H1 (cell line): Measurements from ENCODE around the gene ACER3. TPM values are rescaled to one million over a fixed set of nuclear protein-coding genes. Genes with fewer than 3 reads are reported as not detected.

ENCODE experiments used
- CTCF ChIA-PET: fragments of 300-600 bp; sonication (Branson Sonifier 250); formaldehyde crosslinking; loops from one replicate; lab custom pipeline; 2021; ENCODE audit not compliant: partially characterized antibody; lab: Charles Lee
- POLR2A ChIA-PET: fragments of 300-600 bp; sonication (Branson Sonifier 250); formaldehyde crosslinking; loops from one replicate; lab custom pipeline; 2021; ENCODE audit warnings: inconsistent platforms; ENCODE audit not compliant: partially characterized antibody; lab: Charles Lee
- DNase-seq, 2 experiments: peaks; one replicate each; pipeline versions ENCODE4 v3.0.0 to v3.0.0-alpha.2; 2010 to 2022; ENCODE audit warnings: low spot score in 2 of 2, low read depth in 1 of 2, mixed read lengths in 1 of 2
- FAIRE-seq: peaks from 2 replicates; lab custom pipeline; 2011; peaks lifted over from hg19 to GRCh38; lab: Jason Lieb, UNC
- H2AFZ ChIP-seq: 2 replicates; pipeline ENCODE4 v1.8.1; 2012; ENCODE audit warnings: low read length, inconsistent platforms
- H2AK5ac ChIP-seq: 2 replicates; pipeline ENCODE4 v1.6.1; 2013; ENCODE audit warnings: low read depth, low read length
- H2BK120ac ChIP-seq: replicated peaks from 2 replicates; pipeline ENCODE3; 2013; ENCODE audit warnings: low read depth, low read length, inconsistent platforms
- H2BK12ac ChIP-seq: 2 replicates; pipeline ENCODE4 v1.6.1; 2013; ENCODE audit warnings: low read depth, low read length
- H2BK15ac ChIP-seq: 2 replicates; pipeline ENCODE4 v1.6.1; 2013; ENCODE audit warnings: low read length
- H2BK20ac ChIP-seq: 2 replicates; pipeline ENCODE4 v1.6.1; 2013; ENCODE audit warnings: low read length
- H2BK5ac ChIP-seq: 2 replicates; pipeline ENCODE4 v1.6.1; 2013; ENCODE audit warnings: low read depth, low read length
- H3K14ac ChIP-seq: 2 replicates; pipeline ENCODE4 v1.6.1; 2013; ENCODE audit warnings: inconsistent platforms; ENCODE audit not compliant: insufficient read length
- H3K18ac ChIP-seq: 2 replicates; pipeline ENCODE4 v1.6.1; 2013; ENCODE audit warnings: low read length; ENCODE audit errors: extremely low read depth
- H3K23ac ChIP-seq: 2 replicates; pipeline ENCODE4 v1.6.1; 2013; ENCODE audit warnings: inconsistent platforms; ENCODE audit not compliant: insufficient read length
- H3K23me2 ChIP-seq: 2 replicates; pipeline ENCODE4 v1.6.1; 2013; ENCODE audit warnings: low read depth, low read length
- H3K27ac ChIP-seq: 2 replicates; pipeline ENCODE4 v1.6.1; 2011; ENCODE audit warnings: low read depth, low read length, inconsistent platforms
- H3K27me3 ChIP-seq, 4 experiments: replicated peaks in 1 of 4; 1 replicate in 1 of 4; 2 replicates in 3 of 4; pipeline versions ENCODE4 v1.6.1 to v1.8.1; 2011 to 2013; ENCODE audit warnings: low read length in 3 of 4, mild to moderate bottlenecking in 3 of 4, inconsistent platforms in 2 of 4, mixed read lengths in 2 of 4, moderate library complexity in 1 of 4; ENCODE audit not compliant: control insufficient read depth in 3 of 4, insufficient read depth in 3 of 4; ENCODE audit errors: extremely low read depth in 1 of 4
- H3K36me3 ChIP-seq, 4 experiments: 2 replicates each; pipeline versions ENCODE4 v1.6.1 to v1.8.1; 2011 to 2013; ENCODE audit warnings: mild to moderate bottlenecking in 4 of 4, low read length in 3 of 4, moderate library complexity in 2 of 4, control low read depth in 1 of 4, inconsistent platforms in 1 of 4; ENCODE audit not compliant: insufficient read depth in 4 of 4, control insufficient read depth in 2 of 4
- H3K4ac ChIP-seq: replicated peaks from 2 replicates; pipeline ENCODE3; 2013; ENCODE audit warnings: low read length, low read depth, mixed read lengths, inconsistent platforms; ENCODE audit not compliant: insufficient read length
- H3K4me1 ChIP-seq, 4 experiments: replicated peaks in 1 of 4; 1 replicate in 1 of 4; 2 replicates in 3 of 4; pipeline versions ENCODE4 v1.6.1 to v1.8.1; 2011 to 2013; ENCODE audit warnings: low read length in 3 of 4, inconsistent platforms in 2 of 4, mixed read lengths in 1 of 4; ENCODE audit not compliant: insufficient read depth in 4 of 4, control insufficient read depth in 3 of 4
- H3K4me2 ChIP-seq, 2 experiments: 2 replicates each; pipeline versions ENCODE4 v1.6.1 to v1.8.1; 2011 to 2013; ENCODE audit warnings: low read depth in 2 of 2, low read length in 2 of 2, control low read depth in 1 of 2, inconsistent platforms in 1 of 2, mild to moderate bottlenecking in 1 of 2; ENCODE audit not compliant: insufficient read depth in 1 of 2
- H3K4me3 ChIP-seq, 4 experiments: fragments of 200-600, 300-600 bp in 1 of 4; sonication (generic), shearing (Covaris generic), sonication (Bioruptor Twin) in 1 of 4; 2 replicates each; pipeline versions ENCODE4 v1.5.1 to v1.8.1; 2011 to 2016; ENCODE audit warnings: low read length in 4 of 4, low read depth in 3 of 4, control low read depth in 2 of 4, inconsistent platforms in 2 of 4, mild to moderate bottlenecking in 2 of 4, mixed read lengths in 1 of 4, moderate library complexity in 1 of 4; ENCODE audit not compliant: insufficient read depth in 2 of 4; ENCODE audit errors: extremely low read depth in 1 of 4
- H3K56ac ChIP-seq: replicated peaks from 2 replicates; pipeline ENCODE3; 2013; ENCODE audit warnings: low read depth, mild to moderate bottlenecking, mixed read lengths, low read length, inconsistent platforms; ENCODE audit not compliant: insufficient read length
- H3K79me1 ChIP-seq: 2 replicates; pipeline ENCODE4 v1.6.1; 2013; ENCODE audit warnings: low read depth, low read length, control low read depth
- H3K79me2 ChIP-seq, 2 experiments: 2 replicates each; pipeline versions ENCODE4 v1.6.1 to v1.8.1; 2012 to 2013; ENCODE audit warnings: low read length in 2 of 2, mild to moderate bottlenecking in 2 of 2, inconsistent platforms in 1 of 2; ENCODE audit not compliant: insufficient read depth in 2 of 2, control insufficient read depth in 1 of 2
- H3K9ac ChIP-seq, 4 experiments: replicated peaks in 1 of 4; 1 replicate in 1 of 4; 2 replicates in 3 of 4; pipeline versions ENCODE4 v1.6.1 to v1.8.1; 2011 to 2013; ENCODE audit warnings: low read depth in 3 of 4, low read length in 3 of 4, control low read depth in 2 of 4, mild to moderate bottlenecking in 2 of 4, moderate library complexity in 2 of 4, inconsistent platforms in 1 of 4; ENCODE audit errors: extremely low read depth in 1 of 4
- H3K9me3 ChIP-seq, 2 experiments: 2 replicates each; pipeline versions ENCODE4 v1.6.1 to v1.8.1; 2012 to 2013; ENCODE audit warnings: mild to moderate bottlenecking in 2 of 2, moderate library complexity in 2 of 2, control low read depth in 1 of 2, inconsistent platforms in 1 of 2, low read depth in 1 of 2, low read length in 1 of 2, mixed read lengths in 1 of 2; ENCODE audit not compliant: insufficient read depth in 2 of 2
- H4K20me1 ChIP-seq, 2 experiments: replicated peaks in 1 of 2; 2 replicates each; pipeline versions ENCODE3 to v1.8.1; 2011 to 2013; ENCODE audit warnings: inconsistent platforms in 2 of 2, low read length in 2 of 2, mild to moderate bottlenecking in 1 of 2; ENCODE audit not compliant: insufficient read depth in 2 of 2, control insufficient read depth in 1 of 2
- H4K5ac ChIP-seq: 2 replicates; pipeline ENCODE4 v1.6.1; 2013; ENCODE audit warnings: low read length, low read depth, mixed read lengths, inconsistent platforms; ENCODE audit not compliant: insufficient read length
- H4K8ac ChIP-seq: 2 replicates; pipeline ENCODE4 v1.8.0; 2013; ENCODE audit warnings: mild to moderate bottlenecking, moderate library complexity, low read length, inconsistent platforms; ENCODE audit not compliant: insufficient read depth; ENCODE audit errors: extremely low read depth
- H4K91ac ChIP-seq: replicated peaks from 2 replicates; pipeline ENCODE3; 2013; ENCODE audit warnings: low read length, mixed read lengths, inconsistent platforms; ENCODE audit not compliant: insufficient read length
- BCL11A ChIP-seq, 2 experiments: IDR thresholded peaks; one replicate each; pipeline ENCODE4 v1.6.1; 2011; ENCODE audit warnings: low read depth in 2 of 2, low read length in 2 of 2, mild to moderate bottlenecking in 2 of 2
- CBX5 ChIP-seq: fragments of 300-800, 300-1000 bp; sonication (generic); IDR thresholded peaks from 2 replicates; pipeline ENCODE4 v1.7.1; 2016; ENCODE audit warnings: antibody characterized with exemption, low read length, low read depth
- EP300 ChIP-seq, 2 experiments: IDR thresholded peaks; 1 replicate in 1 of 2; 2 replicates in 1 of 2; pipeline ENCODE4 v1.6.1; 2011 to 2012; ENCODE audit warnings: low read depth in 2 of 2, low read length in 2 of 2, mild to moderate bottlenecking in 2 of 2, borderline replicate concordance in 1 of 2, inconsistent platforms in 1 of 2, moderate library complexity in 1 of 2
- EZH2 ChIP-seq: fragments of 200-600 bp; sonication (generic); IDR thresholded peaks from 2 replicates; pipeline ENCODE4 v1.7.1; 2012; ENCODE audit warnings: low read depth, mild to moderate bottlenecking, moderate library complexity, low read length, inconsistent platforms; ENCODE audit not compliant: severe bottlenecking
- GABPA ChIP-seq: IDR thresholded peaks from 2 replicates; pipeline ENCODE4 v1.6.1; 2011; ENCODE audit warnings: mild to moderate bottlenecking, low read length, moderate library complexity, borderline replicate concordance; ENCODE audit not compliant: insufficient read depth
- KDM4A ChIP-seq: IDR thresholded peaks from one replicate; pipeline ENCODE4 v1.7.1; 2012; ENCODE audit warnings: low read depth, mild to moderate bottlenecking, moderate library complexity, low read length, inconsistent platforms; ENCODE audit not compliant: severe bottlenecking
- MAFK ChIP-seq: IDR thresholded peaks from 2 replicates; pipeline ENCODE4 v1.6.1; 2012; ENCODE audit warnings: low read depth, mild to moderate bottlenecking, improper control_type of control experiment, low read length
- RAD21 ChIP-seq, 2 experiments: IDR thresholded peaks in 1 of 2; conservative IDR thresholded peaks in 1 of 2; 2 replicates each; pipeline ENCODE4 v1.6.1; 2011; ENCODE audit warnings: low read depth in 2 of 2, low read length in 2 of 2, improper control_type of control experiment in 1 of 2, inconsistent platforms in 1 of 2, mild to moderate bottlenecking in 1 of 2, moderate library complexity in 1 of 2
- RBBP5 ChIP-seq: IDR thresholded peaks from 2 replicates; pipeline ENCODE4 v1.7.1; 2012; ENCODE audit warnings: low read depth, mild to moderate bottlenecking, inconsistent platforms, low read length, moderate library complexity, borderline replicate concordance
- TEAD4 ChIP-seq: IDR thresholded peaks from 2 replicates; pipeline ENCODE4 v1.6.1; 2012; ENCODE audit warnings: low read depth, low read length, inconsistent platforms, mixed read lengths
- WGBS, 2 experiments: shearing (Covaris generic) in 1 of 2; methylation state at CpG; one replicate each; pipeline versions ENCODE4 v1.1.6 to v1.1.7; 2013 to 2015; ENCODE audit warnings: low lambda C conversion rate in 2 of 2, mixed read lengths in 2 of 2, inconsistent platforms in 1 of 2, low coverage in 1 of 2, missing lambda C conversion rate in 1 of 2; ENCODE audit not compliant: insufficient replicate concordance in 2 of 2, insufficient coverage in 1 of 2, insufficient read length in 1 of 2; ENCODE audit errors: extremely low coverage in 1 of 2, missing lambda C conversion rate in 1 of 2; 5-methylcytosine and 5-hydroxymethylcytosine counted together
- polyA plus RNA-seq, 7 experiments: library from polyadenylated mRNA; depleted of rRNA in 3 of 7; stranded (reverse) in 5 of 7; unstranded in 2 of 7; fragments of >200 nt in 5 of 7; fragments of 200-250 nt in 2 of 7; gene quantifications; 1 replicate in 5 of 7; 2 replicates in 1 of 7; 4 replicates in 1 of 7; pipeline versions ENCODE4 v1.2.1 to v1.2.3, GENCODE V29; 2011 to 2013; ENCODE audit warnings: missing spikeins in 2 of 7, mixed read lengths in 2 of 7
- total RNA-seq: library from RNA; stranded (reverse); fragmentation: NEBNext Ultra II Directional; extraction: Animal tissue kit (Norgen Biotek cat#: 25700); gene quantifications from 2 replicates; pipeline ENCODE4 v1.2.1, GENCODE V29; 2021

Gene ACER3
- total and polyA plus RNA-seq, 2 of the 8 experiments (the other 6 are each of a cell fraction or from before 2014, with no cell fraction given), result 5.7 to 16.2 TPM

DNA sequence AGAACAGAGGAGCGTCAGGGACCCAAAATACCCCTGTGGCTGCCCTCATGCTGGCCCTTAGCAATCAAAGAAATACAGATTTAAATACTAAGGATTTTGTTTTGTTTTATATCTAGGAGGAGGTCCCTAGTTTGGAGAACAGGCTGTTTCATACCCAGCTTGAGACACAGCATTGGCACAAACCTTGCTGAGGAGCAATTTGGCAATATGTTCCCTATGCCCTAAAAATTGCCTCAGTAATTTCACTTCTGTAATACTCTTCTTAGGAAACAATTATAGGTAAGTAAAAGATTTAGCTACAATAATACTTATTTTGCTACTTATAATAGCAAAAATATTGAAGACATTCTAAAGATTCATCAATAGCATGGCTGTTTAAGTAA is 40.5 kb upstream of the ACER3 start:
- CTCF ChIA-PET, result interaction anchor here (0.8 to 1.4 kb wide), 4 partner anchors 10 to 94 kb away, joined by 3 to 4 read pairs (median 3); no protein-coding TSS in a partner anchor
- FAIRE-seq, result no peak

More for the DNA sequence above, 40.5 kb upstream of the ACER3 start:
- Histone ChIP-seq H3K9ac (no peak overlapping the region), H3K14ac (no peak overlapping the region), H3K18ac (no peak overlapping the region), H3K4me2 (no peak overlapping the region), H3K27me3 (no peaks in the 10 kb centered on the region), H2AFZ (no peak overlapping the region), H4K20me1 (no peaks in the 10 kb centered on the region), H2BK5ac (no peak overlapping the region), H2BK15ac (no peak overlapping the region), H3K4ac (no peak overlapping the region), H3K4me1 (peaks cover 0 to 5% (median 1%) of the 10 kb centered on the region in 4 experiments; a peak in 3 of 7 replicates), H3K23ac (no peak overlapping the region), H2BK20ac (no peak overlapping the region), H4K8ac (no peak overlapping the region), H3K27ac (no peak overlapping the region), H2BK120ac (no peak overlapping the region), H4K91ac (no peak overlapping the region), H3K56ac (no peak overlapping the region), H3K79me1 (no peaks in the 10 kb centered on the region), H3K36me3 (0 out of 8 replicates have a peak, but pooled peaks cover 0 to 2% (median 0%) of the 10 kb centered on the region in 4 experiments), H4K5ac (no peak overlapping the region), H2AK5ac (no peak overlapping the region), H3K4me3 (no peak overlapping the region), H3K23me2 (no peaks in the 10 kb centered on the region), H3K79me2 (no peaks in the 10 kb centered on the region), H3K9me3 (peaks cover 18 to 29% of the 10 kb centered on the region in 2 experiments; a peak in 3 of 4 replicates), H2BK12ac (no peak overlapping the region)
- POLR2A ChIA-PET, result no interaction called here
- DNase-seq, result no peak
- WGBS, 2 experiments, result 90% methylated on average over 1 of the region's 1 CpG; no CpG with 5 or more reads in 1 of the 2 experiments
- TF ChIP-seq GABPA (no peak), MAFK (no peak), TEAD4 (no peak), EZH2 (no peak), EP300 (IDR thresholded peaks at IDR 0.05; ENCODE audit: borderline replicate concordance in 1 of 2, low read depth in 2 of 2, low read length in 2 of 2) (no peak), RAD21 (IDR thresholded peaks at IDR 0.05 in 1 of 2, conservative IDR thresholded peaks at IDR 0.05 in 1 of 2; ENCODE audit: low read depth in 2 of 2, low read length in 2 of 2) (no peak), KDM4A (no peak), CBX5 (no peak), RBBP5 (no peak), BCL11A (IDR thresholded peaks at IDR 0.05; ENCODE audit: low read depth in 2 of 2, low read length in 2 of 2) (no peak)
